ENCODE measurements around the gene TPX2. TPM values are rescaled to one million over a fixed set of nuclear protein-coding genes. Genes with fewer than 3 reads are reported as not detected.
"Not testable (repeated sequence)": the region's sequence is repeated elsewhere in the genome, so short reads cannot be mapped to it uniquely, and the experiment has no call there.

TPX2 gene
- total RNA-seq, 1 experiment from 2014 or later = 101 TPM

DNA sequence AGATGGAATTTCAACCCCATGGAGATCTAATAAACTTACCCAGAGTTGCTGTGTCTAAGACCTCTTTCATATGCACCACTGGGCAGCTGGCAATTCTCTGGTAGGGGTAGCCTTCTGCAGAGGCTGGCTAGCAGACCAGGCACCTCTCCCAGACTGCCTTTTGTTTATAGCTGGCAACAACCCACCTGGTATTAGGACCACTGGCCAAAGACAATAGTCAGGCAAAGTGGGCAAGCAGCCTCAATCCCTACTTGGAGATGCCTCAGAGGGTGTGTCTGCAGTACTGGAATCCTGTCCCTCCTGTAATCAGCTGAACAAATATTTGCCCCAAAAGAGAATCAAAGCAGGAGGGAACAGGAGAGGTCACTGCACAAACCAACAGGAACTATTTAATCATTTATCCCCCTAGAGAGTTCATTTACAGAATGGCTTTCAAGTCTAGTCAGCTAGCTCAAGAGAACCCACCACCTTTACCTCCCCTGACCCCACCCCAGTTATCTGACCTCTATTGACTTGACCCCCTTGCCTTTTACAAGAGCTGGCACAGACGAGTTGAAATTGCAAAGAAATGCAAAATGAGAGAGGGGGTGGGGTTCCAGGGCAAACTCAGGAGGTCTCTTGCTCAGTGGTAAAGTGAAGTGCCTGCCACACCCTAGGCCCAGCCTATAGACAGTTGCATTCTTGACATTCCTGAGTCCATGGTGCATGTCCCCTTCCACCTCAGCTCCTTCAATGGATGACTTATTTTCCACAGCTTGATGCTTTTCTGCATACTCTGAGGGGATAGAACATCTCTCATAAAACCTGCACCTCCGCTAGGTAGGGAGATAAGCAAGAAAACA lies 19.2 kb upstream of the TPX2 start:
- DNase-seq (ENCODE audit: low spot score) = peak; percentile 82

DNA sequence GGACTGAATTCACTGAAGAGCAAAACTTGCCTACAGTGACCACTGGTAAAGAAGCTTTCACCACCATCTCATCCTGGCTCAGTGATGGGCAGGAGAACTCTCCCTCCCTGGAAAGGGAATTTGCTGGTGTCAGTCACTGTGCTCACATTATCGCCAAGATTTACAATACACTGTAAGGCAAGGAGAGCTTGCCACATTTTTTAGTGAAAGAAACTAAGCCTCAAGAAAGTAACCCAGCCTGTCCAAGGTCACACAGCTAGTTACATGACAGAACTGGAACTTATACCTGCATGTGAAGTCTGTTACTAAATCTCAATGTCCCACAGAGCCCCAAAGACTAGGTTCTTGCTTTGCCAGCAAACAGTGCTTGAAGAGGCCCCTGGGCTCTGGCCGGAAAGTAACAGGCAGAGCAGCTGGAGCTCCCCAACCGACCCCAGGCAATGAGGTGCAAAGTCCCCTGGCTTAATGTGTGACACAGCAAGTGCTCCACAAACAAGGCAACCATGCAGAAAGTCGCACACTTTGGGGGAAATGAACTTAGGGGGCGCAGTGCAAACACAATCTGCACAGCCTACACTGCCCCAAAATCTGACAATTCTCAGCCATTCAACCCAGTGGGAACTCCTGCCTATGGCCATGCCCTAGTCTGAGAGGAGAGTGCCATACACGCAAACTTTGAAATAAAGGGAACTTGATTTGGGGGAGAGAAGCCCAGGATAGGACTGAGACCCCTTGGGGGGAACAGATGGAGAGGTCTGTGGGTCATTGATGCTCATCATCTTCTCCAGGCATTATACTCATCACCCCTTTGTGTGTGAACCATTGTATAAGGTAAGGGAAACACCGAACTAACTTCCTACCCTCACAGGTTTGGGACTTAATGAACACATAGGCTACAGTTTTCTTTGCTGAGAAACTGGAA lies 18.3 kb upstream of the TPX2 start:
- peak; percentile 55 for DNase-seq (ENCODE audit: low spot score)

DNA sequence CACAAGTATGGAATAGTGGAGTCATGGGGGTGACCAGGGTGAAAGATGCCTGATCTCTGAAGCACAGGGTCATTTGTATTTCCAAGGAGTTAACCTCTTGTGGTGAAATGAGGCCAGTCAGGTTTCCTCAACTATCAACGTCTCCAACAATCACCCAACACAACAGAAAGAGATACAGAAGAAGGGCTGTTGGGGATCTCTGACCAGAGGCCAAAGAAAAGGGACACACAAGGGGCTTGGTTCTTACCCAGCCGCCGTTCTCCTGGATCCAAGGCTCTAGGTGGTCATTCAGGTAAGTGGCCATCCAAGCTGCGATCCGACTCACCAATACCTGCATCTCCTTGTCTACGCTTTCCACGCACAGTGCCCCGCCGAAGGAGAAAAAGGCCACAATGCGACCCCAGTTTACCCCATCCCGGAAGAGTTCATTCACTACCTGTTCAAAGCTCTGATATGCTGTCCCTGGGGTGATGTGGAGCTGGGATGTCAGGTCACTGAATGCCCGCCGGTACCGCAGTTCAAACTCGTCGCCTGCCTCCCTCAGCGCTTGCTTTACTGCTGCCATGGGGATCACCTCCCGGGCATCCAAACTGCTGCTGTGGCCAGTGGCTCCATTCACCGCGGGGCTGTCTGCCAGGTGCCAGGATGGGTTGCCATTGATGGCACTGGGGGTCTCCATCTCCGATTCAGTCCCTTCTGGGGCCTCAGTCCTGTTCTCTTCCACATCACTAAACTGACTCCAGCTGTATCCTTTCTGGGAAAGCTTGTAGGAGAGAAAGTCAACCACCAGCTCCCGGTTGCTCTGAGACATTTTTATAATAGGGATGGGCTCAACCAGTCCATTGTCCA lies 17.5 kb upstream of the TPX2 start:
- DNase-seq (ENCODE audit: low spot score) = peak; percentile 70

DNA sequence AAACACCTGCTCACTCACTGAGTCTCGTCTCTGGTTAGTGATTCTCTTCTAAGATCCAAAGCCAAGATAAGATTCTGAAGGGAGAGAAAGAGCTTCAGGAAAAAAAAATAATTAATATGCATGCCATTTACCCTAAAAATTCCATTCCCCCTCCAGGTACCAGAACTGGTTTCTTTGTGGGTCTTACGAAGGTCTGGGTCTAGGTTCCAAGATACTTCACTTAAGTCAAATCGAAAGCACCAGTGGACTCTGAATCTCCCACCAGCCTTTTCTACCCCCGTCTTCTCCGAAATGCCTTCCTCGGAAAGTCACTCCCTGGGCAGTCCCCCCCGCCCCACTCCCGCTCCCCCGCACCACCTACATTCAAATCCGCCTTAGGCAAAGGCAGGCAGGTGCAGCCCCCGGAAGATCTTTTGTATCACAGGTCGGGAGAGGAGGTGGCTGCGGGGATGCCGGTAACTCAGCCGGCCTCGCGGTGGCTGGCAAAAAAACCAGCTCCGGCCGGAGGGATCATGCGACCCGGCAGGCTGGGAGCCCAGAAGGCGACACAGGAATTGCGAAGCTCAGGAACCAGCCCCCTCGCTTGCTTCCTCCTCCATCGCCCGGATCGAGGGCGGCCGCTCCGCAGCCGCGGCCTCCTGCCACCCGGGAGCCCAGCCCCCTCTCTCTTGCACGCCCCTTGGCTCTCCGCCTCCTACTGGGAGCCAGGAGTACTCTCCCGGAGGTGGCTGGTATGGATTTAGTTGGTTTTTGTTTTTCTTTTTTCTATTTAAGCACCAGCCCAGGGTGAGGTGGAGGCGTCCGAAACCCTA lies 16.6 kb upstream of the TPX2 start, which contains the start of gene BCL2L1:
BCL2L1 (minus strand) TSS at position 612 of the 812 bp plus-strand sequence. CDS start 650 bp downstream, outside the sequence.
- peak; percentile 94 for DNase-seq (ENCODE audit: low spot score)

DNA sequence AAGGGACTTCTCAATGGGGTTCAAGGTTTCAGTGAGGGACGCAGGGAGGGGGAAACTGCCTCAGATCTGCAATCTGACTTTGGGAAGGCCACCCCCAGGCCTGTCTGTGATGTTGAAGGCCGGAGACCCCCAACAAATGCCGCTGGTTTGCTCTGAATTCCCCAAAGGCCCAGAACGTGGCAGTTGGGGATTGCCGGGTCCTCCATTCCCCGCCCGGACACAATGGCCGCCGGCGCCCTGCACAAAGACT lies 16.1 kb upstream of the TPX2 start:
- peak; percentile 78 for DNase-seq (ENCODE audit: low spot score)

DNA sequence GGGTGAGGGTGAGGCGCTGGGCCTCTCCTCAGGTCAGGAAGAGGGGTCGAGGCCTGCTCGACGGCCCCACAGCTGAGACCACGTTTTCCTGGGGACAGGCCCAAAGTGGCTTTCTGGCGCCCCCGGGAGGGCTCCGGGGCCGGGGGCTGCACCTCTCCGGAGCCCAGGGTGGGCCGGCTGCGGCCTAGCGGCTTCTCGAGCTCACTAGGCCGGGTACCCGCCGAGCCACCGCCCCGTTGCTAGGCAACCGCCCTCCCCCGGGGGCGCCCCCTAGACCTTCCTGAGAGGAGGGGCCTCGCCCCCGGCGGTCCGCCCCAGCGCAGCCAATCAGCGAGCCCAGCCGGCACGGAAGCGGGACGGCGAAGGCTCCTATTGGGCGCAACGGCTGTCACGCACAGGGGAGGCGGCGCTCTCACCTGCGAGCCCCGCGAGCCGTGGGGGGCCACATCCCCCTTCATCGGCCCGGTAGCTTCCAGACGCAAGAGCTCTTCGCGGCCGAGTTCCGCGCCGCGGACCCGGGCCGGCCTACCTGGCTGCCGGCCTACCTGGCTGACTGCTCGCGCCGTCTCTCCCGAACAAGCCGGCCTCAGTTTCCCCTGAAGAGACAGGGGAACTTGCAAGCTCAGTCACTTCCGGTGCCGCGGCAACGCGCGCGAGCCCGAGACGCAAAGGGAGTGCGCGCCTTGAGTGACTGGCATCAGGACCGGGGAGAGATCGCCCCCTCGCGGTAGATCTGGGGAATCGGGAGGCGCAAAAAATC lies 15.6 kb upstream of the TPX2 start:
- DNase-seq (ENCODE audit: low spot score) = peak; percentile 99

DNA sequence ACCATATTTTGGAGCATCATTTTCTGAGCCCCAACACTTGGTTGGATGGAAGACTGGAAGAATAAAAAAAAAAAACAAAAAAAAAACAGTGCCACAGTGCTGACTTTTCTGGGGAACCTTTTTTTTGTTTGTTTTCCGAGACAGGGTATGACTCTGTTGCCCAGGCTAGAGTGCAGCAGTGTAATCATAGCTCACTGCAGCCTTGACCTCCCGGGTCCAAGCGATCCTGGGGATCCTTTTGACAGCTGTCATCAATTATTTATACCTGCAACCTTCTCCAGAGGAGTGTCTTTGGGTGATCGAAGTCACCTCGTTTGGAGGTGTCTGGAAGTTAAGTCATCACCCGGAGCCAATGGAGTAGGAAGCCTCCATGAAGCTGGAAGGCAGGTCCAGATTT lies 7.8 kb upstream of the TPX2 start:
- no peak for DNase-seq (ENCODE audit: low spot score)

DNA sequence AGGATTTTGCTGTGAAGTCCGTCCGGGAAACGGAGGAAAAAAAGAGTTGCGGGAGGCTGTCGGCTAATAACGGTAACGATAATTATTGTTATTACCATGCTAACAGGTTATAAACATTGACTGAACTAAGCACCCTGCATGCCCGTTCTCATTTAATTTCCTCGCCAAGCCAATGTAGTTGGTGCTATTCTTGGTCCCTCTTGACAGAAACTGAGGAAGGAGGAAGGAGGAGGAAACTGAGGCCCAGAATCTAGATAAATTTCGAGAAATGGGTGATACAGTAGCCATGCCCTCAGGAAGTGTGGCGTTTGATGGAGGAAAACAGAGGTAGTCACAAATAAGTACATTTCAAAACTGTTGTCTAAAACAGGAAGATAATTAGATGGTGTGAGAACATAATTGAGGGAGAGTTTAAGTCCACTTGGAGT lies 474 bp downstream of the TPX2 start:
- DNase-seq (ENCODE audit: low spot score) = no peak

DNA sequence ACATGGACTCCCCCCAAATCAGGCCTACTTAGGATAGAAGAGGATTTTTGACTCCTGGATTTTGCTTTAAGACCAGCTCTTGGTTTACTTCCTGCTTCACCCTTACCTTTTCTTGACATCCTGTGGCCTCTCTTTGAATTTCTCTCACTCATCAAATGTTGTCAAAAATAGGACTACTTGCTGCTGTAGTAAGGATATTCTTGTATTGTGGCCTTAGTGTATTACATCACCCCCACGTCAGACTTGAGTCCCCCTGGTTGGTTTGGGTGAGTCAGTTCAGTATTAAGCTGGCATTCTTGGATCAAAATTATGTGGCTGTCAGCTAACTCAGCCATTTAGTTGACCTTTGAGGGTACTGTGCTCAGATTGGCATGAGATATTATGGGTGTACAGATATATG lies 1.1 kb downstream of the TPX2 start:
- peak; percentile 47 for DNase-seq (ENCODE audit: low spot score)

DNA sequence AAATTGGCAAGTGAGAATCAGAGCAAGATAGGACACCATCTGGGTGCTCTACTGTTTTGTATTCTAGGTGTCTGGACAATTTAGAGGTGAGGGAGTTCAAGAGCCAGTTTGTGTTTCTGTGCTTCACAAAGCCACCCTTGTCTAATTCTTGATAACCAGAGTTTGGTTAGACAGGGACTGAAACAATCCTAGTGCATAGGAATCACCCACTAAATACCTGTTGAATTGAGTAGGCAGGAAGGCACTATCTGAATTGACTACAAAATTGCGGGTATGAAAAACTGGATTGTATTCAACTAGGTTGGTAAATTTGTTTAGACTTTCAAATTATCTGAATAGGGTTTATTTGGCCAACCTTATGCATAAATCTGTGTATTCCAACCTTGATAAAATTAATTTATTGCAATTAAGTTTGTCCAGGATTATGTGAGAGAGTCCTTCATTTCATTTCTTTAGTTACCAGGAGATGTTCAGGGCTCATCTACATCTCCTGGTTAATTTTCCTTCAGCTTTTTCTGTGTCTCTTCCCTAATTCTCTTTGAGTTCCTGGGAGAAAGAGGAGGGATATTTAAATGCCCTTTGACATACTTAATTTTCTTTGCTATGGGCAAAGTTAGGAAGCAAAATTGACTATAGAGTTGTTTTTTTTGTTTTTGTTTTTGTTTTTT lies 1.7 kb downstream of the TPX2 start:
- no peak for DNase-seq (ENCODE audit: low spot score)

DNA sequence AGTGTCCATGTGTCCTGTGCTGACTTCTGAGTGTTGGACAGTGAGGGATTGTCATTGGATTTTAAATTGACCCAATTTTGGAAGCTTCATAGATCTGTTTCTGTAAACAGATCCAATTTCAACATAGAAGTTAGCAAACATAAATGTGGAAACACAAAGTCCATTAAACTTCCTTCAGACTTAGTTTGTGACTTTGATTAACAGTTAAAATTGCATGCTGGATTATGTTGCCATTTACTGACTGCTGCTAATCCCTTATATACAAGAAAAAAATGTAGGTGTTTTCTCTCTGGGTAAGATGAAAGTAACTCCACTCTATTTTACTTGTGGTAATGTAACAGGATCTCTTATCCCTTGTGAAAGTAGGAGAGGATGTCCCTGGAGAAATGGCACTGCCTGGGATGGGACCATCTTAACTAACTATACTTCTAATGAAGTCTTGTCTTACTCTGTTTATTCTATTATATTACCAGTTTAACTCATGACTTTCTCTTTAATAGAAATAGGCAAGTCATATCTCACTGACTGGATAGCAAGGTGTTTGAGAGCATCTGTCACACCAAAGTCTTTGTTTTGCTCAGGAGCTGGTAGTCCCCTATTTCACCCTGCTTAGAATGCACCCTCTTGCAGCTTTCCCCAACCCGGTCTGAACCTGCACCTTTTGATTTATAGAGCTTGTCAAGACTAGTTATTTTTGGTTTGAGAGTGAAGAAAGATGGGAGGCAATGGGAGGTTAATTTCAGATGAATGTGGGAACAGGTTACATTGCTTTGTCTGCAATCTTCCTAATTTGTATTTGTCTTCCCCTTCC lies 7.2 kb downstream of the TPX2 start:
- DNase-seq (ENCODE audit: low spot score) = no peak

DNA sequence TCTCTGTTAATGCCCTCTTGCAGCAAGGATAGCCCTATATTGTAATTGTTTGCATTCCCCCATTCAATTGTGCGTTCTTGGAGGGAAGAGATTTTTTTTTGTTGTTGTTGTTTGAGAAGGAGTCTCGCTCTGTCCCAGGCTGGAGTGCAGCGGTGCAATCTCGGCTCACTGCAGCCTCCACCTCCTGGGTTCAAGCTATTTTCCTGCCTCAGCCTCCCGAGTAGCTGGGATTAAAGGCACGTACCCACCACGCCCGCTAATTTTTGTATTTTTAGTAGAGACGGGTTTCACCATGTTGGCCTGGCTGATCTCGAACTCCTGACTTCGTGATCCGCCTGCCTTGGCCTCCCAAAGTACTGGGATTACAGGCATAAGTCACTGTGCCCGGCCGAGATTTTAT lies 7.9 kb downstream of the TPX2 start:
- not testable (repeated sequence) for DNase-seq (ENCODE audit: low spot score)

DNA sequence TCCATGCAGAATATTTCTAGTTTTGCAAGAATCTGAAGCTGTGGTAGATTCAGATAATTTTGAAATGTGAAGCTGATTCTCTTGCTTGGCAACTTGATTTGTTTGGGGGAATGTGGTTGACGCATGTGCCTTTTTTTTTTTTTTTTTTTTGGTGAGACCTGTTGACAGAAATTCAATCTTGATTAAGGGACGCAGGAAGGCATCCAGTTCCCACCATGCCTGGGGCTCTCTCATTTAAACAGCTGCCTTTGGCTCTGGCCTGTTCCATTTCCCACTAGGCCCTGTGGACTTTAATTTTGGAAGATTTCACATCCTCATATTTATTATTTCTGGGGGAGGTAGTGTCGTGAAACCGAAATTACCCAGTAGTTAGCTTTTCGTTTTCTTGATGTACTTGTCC lies 8.6 kb downstream of the TPX2 start:
- DNase-seq (ENCODE audit: low spot score) = no peak

DNA sequence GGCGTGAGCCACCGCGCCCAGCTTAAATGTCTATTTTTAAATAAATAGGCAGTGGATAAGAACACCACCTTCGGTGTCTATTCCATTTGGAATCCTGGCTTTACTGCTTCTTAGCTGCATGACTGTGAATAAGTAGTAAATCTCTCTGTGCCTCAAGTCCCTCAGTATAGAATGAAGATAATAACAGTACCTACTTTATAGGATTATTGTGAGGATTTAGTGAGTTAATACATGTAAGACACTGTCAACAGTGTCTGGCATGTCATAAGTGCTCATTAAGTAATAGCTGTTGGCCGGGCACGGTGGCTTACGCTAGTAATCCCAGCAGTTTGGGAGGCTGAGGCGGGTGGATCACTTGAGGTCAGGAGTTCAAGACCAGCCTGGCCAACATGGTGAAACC lies 10.1 kb downstream of the TPX2 start:
- no peak for DNase-seq (ENCODE audit: low spot score)

DNA sequence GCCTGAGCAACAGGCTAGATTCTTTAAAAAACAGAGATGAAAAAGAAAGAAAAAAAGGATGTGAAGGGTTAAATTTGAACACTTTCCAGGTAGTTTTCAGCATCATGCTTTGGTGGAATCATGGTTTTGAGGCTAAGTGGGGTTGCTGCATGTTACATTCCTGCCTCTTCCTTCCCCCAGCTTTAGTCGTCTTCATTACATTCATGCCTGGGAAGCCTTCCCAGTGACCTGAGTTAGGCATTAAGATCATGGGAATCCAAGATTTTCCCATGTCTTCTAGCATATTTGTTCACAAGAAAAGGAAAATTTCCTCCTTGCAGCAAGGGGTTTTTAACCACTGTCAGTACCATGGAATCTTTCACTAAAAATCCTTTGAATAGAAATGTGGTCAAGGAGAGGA lies 12.0 kb downstream of the TPX2 start:
- no peak for DNase-seq (ENCODE audit: low spot score)

DNA sequence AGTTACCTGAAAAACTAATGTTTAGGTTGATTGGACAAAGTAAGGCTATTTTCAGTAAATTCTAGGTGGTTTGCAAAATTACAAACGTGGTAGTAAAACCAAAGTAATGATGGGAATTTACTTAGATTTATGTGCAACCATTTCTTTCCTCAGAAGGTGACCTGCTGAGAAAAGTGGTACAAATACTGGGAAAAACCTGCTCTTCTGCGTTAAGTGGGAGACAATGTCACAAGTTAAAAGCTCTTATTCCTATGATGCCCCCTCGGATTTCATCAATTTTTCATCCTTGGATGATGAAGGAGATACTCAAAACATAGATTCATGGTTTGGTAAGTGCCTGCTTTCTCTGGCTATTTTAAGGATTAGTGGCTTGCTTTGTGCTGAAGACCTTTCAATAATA lies 18.2 kb downstream of the TPX2 start:
- DNase-seq (ENCODE audit: low spot score) = no peak

DNA sequence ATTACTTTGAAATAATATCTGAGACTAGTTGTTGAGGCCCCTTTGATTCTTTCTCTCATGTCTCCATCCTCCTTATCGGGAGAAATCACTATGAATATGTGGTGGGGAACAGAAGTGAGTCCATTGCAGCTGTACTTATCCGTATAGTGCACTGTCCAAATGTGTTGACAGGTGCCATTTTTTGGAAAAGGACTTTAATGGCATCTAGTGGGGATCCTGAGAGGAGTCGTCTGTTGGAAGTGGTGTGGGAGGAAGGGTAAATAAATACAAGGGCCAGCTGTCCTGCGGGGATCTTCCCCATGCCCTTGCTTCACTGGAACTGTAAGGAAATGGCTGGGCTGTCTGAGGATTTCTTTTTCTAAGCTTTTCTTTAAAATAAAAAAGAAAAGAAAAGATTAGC lies 19.4 kb downstream of the TPX2 start:
- DNase-seq (ENCODE audit: low spot score) = no peak

DNA sequence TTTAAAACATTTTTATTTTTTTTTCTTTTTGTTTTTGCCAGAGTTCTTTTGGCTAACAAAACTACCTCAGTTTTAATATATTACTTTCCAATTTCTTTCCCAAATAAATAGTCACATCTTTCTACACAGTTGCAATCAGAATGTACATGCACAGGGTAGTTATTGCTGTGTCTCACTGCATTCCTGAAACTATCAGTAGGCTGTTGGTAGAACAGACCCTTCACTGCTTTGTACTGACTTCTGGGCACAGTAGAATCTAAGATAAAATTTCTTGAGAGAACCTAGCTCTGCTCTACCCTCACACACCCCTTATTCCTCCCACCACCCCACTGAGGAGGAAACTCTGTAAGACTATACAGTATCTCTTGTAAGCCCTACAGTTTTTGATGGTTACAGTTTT lies 19.9 kb downstream of the TPX2 start:
- DNase-seq (ENCODE audit: low spot score) = no peak
